ENCODE data around the gene IER3.
"Not testable (repeated sequence)": the region's sequence is repeated elsewhere in the genome, so short reads cannot be mapped to it uniquely, and the experiment has no call there.

IER3 gene

GRCh38 chr6:30747300-30747687 is 2.9 kb upstream of the IER3 start:
- no peak for DNase-seq

- DNase-seq: peak; percentile 53 to 60
These were observed 971 bp downstream of the IER3 start for GRCh38 chr6:30743099-30744053.

GRCh38 chr6:30742316-30743098 is 1.8 kb downstream of the IER3 start, which contains the start of gene FLOT1:
FLOT1 (minus strand) TSS chr6:30742687; CDS start chr6:30742189, 498 bp downstream.
- peak; percentile 99 for DNase-seq

- no peak for DNase-seq
These were observed 2.5 kb downstream of the IER3 start for GRCh38 chr6:30741789-30742315.

GRCh38 chr6:30741063-30741779 is 3.1 kb downstream of the IER3 start:
- peak in 1 of 2 experiments; percentile 37 for DNase-seq

GRCh38 chr6:30740540-30740870 is 3.8 kb downstream of the IER3 start:
- DNase-seq: no peak

GRCh38 chr6:30738532-30738931 is 5.8 kb downstream of the IER3 start:
- no peak for DNase-seq

- DNase-seq: peak in 1 of 2 experiments; percentile 41
These were observed 8.6 kb downstream of the IER3 start for GRCh38 chr6:30735668-30736314.

GRCh38 chr6:30732237-30732943 is 12.0 kb downstream of the IER3 start:
- DNase-seq: no peak

- peak; percentile 87 to 91 for DNase-seq
These were observed 13.5 kb downstream of the IER3 start for GRCh38 chr6:30730601-30731435.

- DNase-seq: no peak
These were observed 16.3 kb downstream of the IER3 start for GRCh38 chr6:30727920-30728553.

GRCh38 chr6:30726506-30727413 is 17.6 kb downstream of the IER3 start:
- no peak for DNase-seq

- peak in 1 of 2 experiments; percentile 40 for DNase-seq
These were observed 18.4 kb downstream of the IER3 start for GRCh38 chr6:30725713-30726505.

- DNase-seq: no peak
These were observed 19.3 kb downstream of the IER3 start for GRCh38 chr6:30724906-30725667.

GRCh38 chr6:30723843-30724741 is 20.3 kb downstream of the IER3 start:
- DNase-seq: not testable (repeated sequence)

- not testable (repeated sequence) for DNase-seq
These were observed 21.0 kb downstream of the IER3 start for GRCh38 chr6:30723159-30723842.

Measured in activated CD4-positive, alpha-beta T cell treated with anti-CD3 and anti-CD28 coated beads, Interleukin-2, amount 50 U/mL, for 48 hours (primary cell).